H1 (cell line): ENCODE data around the gene OTUD4. TPM values are rescaled to one million over a fixed set of nuclear protein-coding genes. Genes with fewer than 3 reads are reported as not detected.

Experiments
- CTCF ChIA-PET: fragments of 300-600 bp; sonication (Branson Sonifier 250); formaldehyde crosslinking; loops from one replicate; lab custom pipeline; 2021; ENCODE audit not compliant: partially characterized antibody; lab: Charles Lee
- POLR2A ChIA-PET: fragments of 300-600 bp; sonication (Branson Sonifier 250); formaldehyde crosslinking; loops from one replicate; lab custom pipeline; 2021; ENCODE audit warnings: inconsistent platforms; ENCODE audit not compliant: partially characterized antibody; lab: Charles Lee
- DNase-seq, 2 experiments: peaks; one replicate each; pipeline versions ENCODE4 v3.0.0 to v3.0.0-alpha.2; 2010 to 2022; ENCODE audit warnings: low spot score in 2 of 2, low read depth in 1 of 2, mixed read lengths in 1 of 2
- FAIRE-seq: peaks from 2 replicates; lab custom pipeline; 2011; peaks lifted over from hg19 to GRCh38; lab: Jason Lieb, UNC
- H2AFZ ChIP-seq: 2 replicates; pipeline ENCODE4 v1.8.1; 2012; ENCODE audit warnings: low read length, inconsistent platforms
- H2AK5ac ChIP-seq: 2 replicates; pipeline ENCODE4 v1.6.1; 2013; ENCODE audit warnings: low read depth, low read length
- H2BK120ac ChIP-seq: replicated peaks from 2 replicates; pipeline ENCODE3; 2013; ENCODE audit warnings: low read depth, low read length, inconsistent platforms
- H2BK12ac ChIP-seq: 2 replicates; pipeline ENCODE4 v1.6.1; 2013; ENCODE audit warnings: low read depth, low read length
- H2BK15ac ChIP-seq: 2 replicates; pipeline ENCODE4 v1.6.1; 2013; ENCODE audit warnings: low read length
- H2BK20ac ChIP-seq: 2 replicates; pipeline ENCODE4 v1.6.1; 2013; ENCODE audit warnings: low read length
- H2BK5ac ChIP-seq: 2 replicates; pipeline ENCODE4 v1.6.1; 2013; ENCODE audit warnings: low read depth, low read length
- H3K14ac ChIP-seq: 2 replicates; pipeline ENCODE4 v1.6.1; 2013; ENCODE audit warnings: inconsistent platforms; ENCODE audit not compliant: insufficient read length
- H3K18ac ChIP-seq: 2 replicates; pipeline ENCODE4 v1.6.1; 2013; ENCODE audit warnings: low read length; ENCODE audit errors: extremely low read depth
- H3K23ac ChIP-seq: 2 replicates; pipeline ENCODE4 v1.6.1; 2013; ENCODE audit warnings: inconsistent platforms; ENCODE audit not compliant: insufficient read length
- H3K23me2 ChIP-seq: 2 replicates; pipeline ENCODE4 v1.6.1; 2013; ENCODE audit warnings: low read depth, low read length
- H3K27ac ChIP-seq: 2 replicates; pipeline ENCODE4 v1.6.1; 2011; ENCODE audit warnings: low read depth, low read length, inconsistent platforms
- H3K27me3 ChIP-seq, 4 experiments: replicated peaks in 1 of 4; 1 replicate in 1 of 4; 2 replicates in 3 of 4; pipeline versions ENCODE4 v1.6.1 to v1.8.1; 2011 to 2013; ENCODE audit warnings: low read length in 3 of 4, mild to moderate bottlenecking in 3 of 4, inconsistent platforms in 2 of 4, mixed read lengths in 2 of 4, moderate library complexity in 1 of 4; ENCODE audit not compliant: control insufficient read depth in 3 of 4, insufficient read depth in 3 of 4; ENCODE audit errors: extremely low read depth in 1 of 4
- H3K36me3 ChIP-seq, 4 experiments: 2 replicates each; pipeline versions ENCODE4 v1.6.1 to v1.8.1; 2011 to 2013; ENCODE audit warnings: mild to moderate bottlenecking in 4 of 4, low read length in 3 of 4, moderate library complexity in 2 of 4, control low read depth in 1 of 4, inconsistent platforms in 1 of 4; ENCODE audit not compliant: insufficient read depth in 4 of 4, control insufficient read depth in 2 of 4
- H3K4ac ChIP-seq: replicated peaks from 2 replicates; pipeline ENCODE3; 2013; ENCODE audit warnings: low read length, low read depth, mixed read lengths, inconsistent platforms; ENCODE audit not compliant: insufficient read length
- H3K4me1 ChIP-seq, 4 experiments: replicated peaks in 1 of 4; 1 replicate in 1 of 4; 2 replicates in 3 of 4; pipeline versions ENCODE4 v1.6.1 to v1.8.1; 2011 to 2013; ENCODE audit warnings: low read length in 3 of 4, inconsistent platforms in 2 of 4, mixed read lengths in 1 of 4; ENCODE audit not compliant: insufficient read depth in 4 of 4, control insufficient read depth in 3 of 4
- H3K4me2 ChIP-seq, 2 experiments: 2 replicates each; pipeline versions ENCODE4 v1.6.1 to v1.8.1; 2011 to 2013; ENCODE audit warnings: low read depth in 2 of 2, low read length in 2 of 2, control low read depth in 1 of 2, inconsistent platforms in 1 of 2, mild to moderate bottlenecking in 1 of 2; ENCODE audit not compliant: insufficient read depth in 1 of 2
- H3K4me3 ChIP-seq, 4 experiments: fragments of 200-600, 300-600 bp in 1 of 4; sonication (generic), shearing (Covaris generic), sonication (Bioruptor Twin) in 1 of 4; 2 replicates each; pipeline versions ENCODE4 v1.5.1 to v1.8.1; 2011 to 2016; ENCODE audit warnings: low read length in 4 of 4, low read depth in 3 of 4, control low read depth in 2 of 4, inconsistent platforms in 2 of 4, mild to moderate bottlenecking in 2 of 4, mixed read lengths in 1 of 4, moderate library complexity in 1 of 4; ENCODE audit not compliant: insufficient read depth in 2 of 4; ENCODE audit errors: extremely low read depth in 1 of 4
- H3K56ac ChIP-seq: replicated peaks from 2 replicates; pipeline ENCODE3; 2013; ENCODE audit warnings: low read depth, mild to moderate bottlenecking, mixed read lengths, low read length, inconsistent platforms; ENCODE audit not compliant: insufficient read length
- H3K79me1 ChIP-seq: 2 replicates; pipeline ENCODE4 v1.6.1; 2013; ENCODE audit warnings: low read depth, low read length, control low read depth
- H3K79me2 ChIP-seq, 2 experiments: 2 replicates each; pipeline versions ENCODE4 v1.6.1 to v1.8.1; 2012 to 2013; ENCODE audit warnings: low read length in 2 of 2, mild to moderate bottlenecking in 2 of 2, inconsistent platforms in 1 of 2; ENCODE audit not compliant: insufficient read depth in 2 of 2, control insufficient read depth in 1 of 2
- H3K9ac ChIP-seq, 4 experiments: replicated peaks in 1 of 4; 1 replicate in 1 of 4; 2 replicates in 3 of 4; pipeline versions ENCODE4 v1.6.1 to v1.8.1; 2011 to 2013; ENCODE audit warnings: low read depth in 3 of 4, low read length in 3 of 4, control low read depth in 2 of 4, mild to moderate bottlenecking in 2 of 4, moderate library complexity in 2 of 4, inconsistent platforms in 1 of 4; ENCODE audit errors: extremely low read depth in 1 of 4
- H3K9me3 ChIP-seq, 2 experiments: 2 replicates each; pipeline versions ENCODE4 v1.6.1 to v1.8.1; 2012 to 2013; ENCODE audit warnings: mild to moderate bottlenecking in 2 of 2, moderate library complexity in 2 of 2, control low read depth in 1 of 2, inconsistent platforms in 1 of 2, low read depth in 1 of 2, low read length in 1 of 2, mixed read lengths in 1 of 2; ENCODE audit not compliant: insufficient read depth in 2 of 2
- H4K20me1 ChIP-seq, 2 experiments: replicated peaks in 1 of 2; 2 replicates each; pipeline versions ENCODE3 to v1.8.1; 2011 to 2013; ENCODE audit warnings: inconsistent platforms in 2 of 2, low read length in 2 of 2, mild to moderate bottlenecking in 1 of 2; ENCODE audit not compliant: insufficient read depth in 2 of 2, control insufficient read depth in 1 of 2
- H4K5ac ChIP-seq: 2 replicates; pipeline ENCODE4 v1.6.1; 2013; ENCODE audit warnings: low read length, low read depth, mixed read lengths, inconsistent platforms; ENCODE audit not compliant: insufficient read length
- H4K8ac ChIP-seq: 2 replicates; pipeline ENCODE4 v1.8.0; 2013; ENCODE audit warnings: mild to moderate bottlenecking, moderate library complexity, low read length, inconsistent platforms; ENCODE audit not compliant: insufficient read depth; ENCODE audit errors: extremely low read depth
- H4K91ac ChIP-seq: replicated peaks from 2 replicates; pipeline ENCODE3; 2013; ENCODE audit warnings: low read length, mixed read lengths, inconsistent platforms; ENCODE audit not compliant: insufficient read length
- BRCA1 ChIP-seq: IDR thresholded peaks from 2 replicates; pipeline ENCODE4 v1.6.1; 2012; ENCODE audit warnings: low read depth, low read length, improper control_type of control experiment
- CEBPB ChIP-seq: IDR thresholded peaks from 2 replicates; pipeline ENCODE4 v1.6.1; 2012; ENCODE audit warnings: low read depth, low read length
- SIX5 ChIP-seq: IDR thresholded peaks from 2 replicates; pipeline ENCODE4 v1.6.1; 2011; ENCODE audit warnings: mild to moderate bottlenecking, low read depth, low read length
- WGBS, 2 experiments: shearing (Covaris generic) in 1 of 2; methylation state at CpG; one replicate each; pipeline versions ENCODE4 v1.1.6 to v1.1.7; 2013 to 2015; ENCODE audit warnings: low lambda C conversion rate in 2 of 2, mixed read lengths in 2 of 2, inconsistent platforms in 1 of 2, low coverage in 1 of 2, missing lambda C conversion rate in 1 of 2; ENCODE audit not compliant: insufficient replicate concordance in 2 of 2, insufficient coverage in 1 of 2, insufficient read length in 1 of 2; ENCODE audit errors: extremely low coverage in 1 of 2, missing lambda C conversion rate in 1 of 2; 5-methylcytosine and 5-hydroxymethylcytosine counted together
- polyA plus RNA-seq, 7 experiments: library from polyadenylated mRNA; depleted of rRNA in 3 of 7; stranded (reverse) in 5 of 7; unstranded in 2 of 7; fragments of >200 nt in 5 of 7; fragments of 200-250 nt in 2 of 7; gene quantifications; 1 replicate in 5 of 7; 2 replicates in 1 of 7; 4 replicates in 1 of 7; pipeline versions ENCODE4 v1.2.1 to v1.2.3, GENCODE V29; 2011 to 2013; ENCODE audit warnings: missing spikeins in 2 of 7, mixed read lengths in 2 of 7
- total RNA-seq: library from RNA; stranded (reverse); fragmentation: NEBNext Ultra II Directional; extraction: Animal tissue kit (Norgen Biotek cat#: 25700); gene quantifications from 2 replicates; pipeline ENCODE4 v1.2.1, GENCODE V29; 2021

The OTUD4 gene
- total and polyA plus RNA-seq, 2 of the 8 experiments (the other 6 are each of a cell fraction or from before 2014, with no cell fraction given), result 17.4 to 57.0 TPM

DNA sequence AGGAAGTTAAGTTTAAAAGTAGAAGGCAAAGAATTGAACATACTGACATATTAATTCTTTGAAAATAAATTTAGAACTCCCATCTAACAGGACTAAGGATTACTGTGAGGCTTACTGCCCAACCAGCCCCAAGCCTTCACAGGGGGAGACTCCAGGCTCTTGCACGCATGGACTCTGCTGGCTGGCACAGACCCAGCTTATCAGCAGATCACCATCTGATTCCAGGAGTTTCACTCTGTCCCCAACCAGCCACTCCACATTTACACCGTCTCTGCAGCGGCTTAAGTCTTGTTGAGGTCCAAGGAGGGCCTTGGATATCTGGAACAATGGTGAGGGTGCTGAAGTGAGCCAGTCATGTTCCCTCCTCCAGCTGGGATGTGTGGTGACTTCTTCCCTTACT, 16.4 kb upstream of the OTUD4 start:
- no peaks in the 10 kb centered on the region for H3K4me1 ChIP-seq
- H2AFZ ChIP-seq, result peak overlapping the region; percentile 57; the same call in 1 of the 2 replicates
- H2AK5ac ChIP-seq, result no peak overlapping the region
- H3K36me3 ChIP-seq, result no peaks in the 10 kb centered on the region
- H3K4me2 ChIP-seq, result no peak overlapping the region
- no peak overlapping the region for H3K4ac ChIP-seq
- no peak overlapping the region for H2BK5ac ChIP-seq
- no peak overlapping the region for H2BK120ac ChIP-seq
- no peak overlapping the region for H3K23ac ChIP-seq
- no peak overlapping the region for H3K9ac ChIP-seq
- no peaks in the 10 kb centered on the region for H4K20me1 ChIP-seq
- H3K27me3 ChIP-seq, result no peaks in the 10 kb centered on the region
- H3K79me2 ChIP-seq, result no peaks in the 10 kb centered on the region
- H3K9me3 ChIP-seq, result no peaks in the 10 kb centered on the region
- H3K18ac ChIP-seq, result no peak overlapping the region
- no peak overlapping the region for H2BK12ac ChIP-seq
- H3K4me3 ChIP-seq, result no peak overlapping the region
- no peak overlapping the region for H3K27ac ChIP-seq
- H3K23me2 ChIP-seq, result no peaks in the 10 kb centered on the region
- ChIA-PET CTCF (interaction anchor here (0.8 to 1.0 kb wide), 3 partner anchors 11 to 416 kb away, joined by 3 to 5 read pairs (median 3); no protein-coding TSS in a partner anchor), POLR2A (no interaction called here)
- no peak overlapping the region for H2BK20ac ChIP-seq
- 95% methylated on average over 3 of the region's 3 CpGs; no CpG with 5 or more reads in 1 of the 2 experiments for WGBS, 2 experiments
- H3K56ac ChIP-seq, result no peak overlapping the region
- H3K14ac ChIP-seq, result no peak overlapping the region
- no peak overlapping the region for H4K91ac ChIP-seq
- H4K5ac ChIP-seq, result no peak overlapping the region
- H3K79me1 ChIP-seq, result no peaks in the 10 kb centered on the region
- FAIRE-seq (no peak), DNase-seq (no peak)
- no peak overlapping the region for H2BK15ac ChIP-seq
- H4K8ac ChIP-seq, result no peak overlapping the region
- TF ChIP-seq SIX5 (no peak), CEBPB (no peak), BRCA1 (no peak)
